Vagina (tissue), 2 donors: Measurements from ENCODE around the gene C3orf33.

Experiments used
- CTCF ChIP-seq, 3 experiments: fragments of 450-650 bp in 2 of 3; fragments of 200-600 bp in 1 of 3; sonication (generic) in 1 of 3; IDR thresholded peaks; one replicate each; pipeline ENCODE4 v1.5.1; 2017 to 2019; ENCODE audit warnings: antibody characterized with exemption in 3 of 3, mild to moderate bottlenecking in 2 of 3, moderate library complexity in 2 of 3
- POLR2A ChIP-seq, 2 donors: fragments of 450-650 bp; IDR thresholded peaks; one replicate each; pipeline ENCODE4 v1.6.1; 2017; ENCODE audit warnings: antibody characterized with exemption in 2 of 2, mild to moderate bottlenecking in 2 of 2, moderate library complexity in 2 of 2
- POLR2AphosphoS5 ChIP-seq, 2 donors: sonication (generic); formaldehyde crosslinking; IDR thresholded peaks; one replicate each; pipeline ENCODE4 v1.9.0; 2017; ENCODE audit warnings: antibody characterized with exemption in 2 of 2, mild to moderate bottlenecking in 2 of 2, low read depth in 1 of 2; ENCODE audit not compliant: insufficient read depth in 1 of 2

- TF ChIP-seq POLR2A (IDR thresholded peaks at IDR 0.05), result no peak
- TF ChIP-seq CTCF (IDR thresholded peaks at IDR 0.05), result no peak
- no peak for TF ChIP-seq POLR2AphosphoS5 (IDR thresholded peaks at IDR 0.05; ENCODE audit: insufficient read depth in 1 of 2, low read depth in 1 of 2)
These were observed 775 bp downstream of the C3orf33 start for GRCh38 chr3:155805204-155805801.
